MCF 10A (cell line): Measurements from ENCODE around the gene PRPF39. TPM values are rescaled to one million over a fixed set of nuclear protein-coding genes. Genes with fewer than 3 reads are reported as not detected.

Experiments
- BruUV-seq: library from RNA; stranded (reverse); fragments of 400-500 nt; replicated peaks from 2 replicates; lab custom pipeline; 2021; lab: Mats Ljungman, UMichigan
- CTCF ChIA-PET: fragments of 300-600 bp; sonication (Branson Sonifier 250); formaldehyde crosslinking; extraction: SDS; loops from one replicate; lab custom pipeline; 2021; ENCODE audit warnings: antibody characterized with exemption, inconsistent platforms; lab: Yijun Ruan, JAX
- POLR2A ChIA-PET: fragments of 300-600, 350-650 bp; sonication (Branson Sonifier 250); formaldehyde crosslinking; extraction: SDS; loops from one replicate; lab custom pipeline; 2020; ENCODE audit warnings: antibody characterized with exemption, inconsistent platforms; lab: Yijun Ruan, JAX
- DNase-seq: peaks from one replicate; pipeline ENCODE4 v3.0.0-alpha.2; 2018; ENCODE audit not compliant: unreplicated experiment
- H3K27ac Mint-ChIP-seq: one replicate; pipeline ENCODE4 v1.8.0; 2022; ENCODE audit warnings: mild to moderate bottlenecking, low read depth, mixed read lengths; ENCODE audit not compliant: unreplicated experiment
- H3K27me3 Mint-ChIP-seq: one replicate; pipeline ENCODE4 v1.8.0; 2022; ENCODE audit warnings: mixed read lengths; ENCODE audit not compliant: insufficient read depth, unreplicated experiment
- H3K36me3 Mint-ChIP-seq: one replicate; pipeline ENCODE4 v1.8.0; 2022; ENCODE audit warnings: mild to moderate bottlenecking, moderate library complexity, mixed read lengths; ENCODE audit not compliant: insufficient read depth, unreplicated experiment
- H3K4me1 Mint-ChIP-seq: one replicate; pipeline ENCODE4 v1.8.0; 2022; ENCODE audit warnings: mixed read lengths; ENCODE audit not compliant: insufficient read depth, unreplicated experiment
- H3K4me3 Mint-ChIP-seq: one replicate; pipeline ENCODE4 v1.8.0; 2022; ENCODE audit warnings: mild to moderate bottlenecking, moderate library complexity, mixed read lengths; ENCODE audit not compliant: unreplicated experiment
- H3K9me3 Mint-ChIP-seq: one replicate; pipeline ENCODE4 v1.8.0; 2022; ENCODE audit warnings: mixed read lengths; ENCODE audit not compliant: unreplicated experiment
- intact Hi-C: fragments of 100-400 bp; cut with micrococcal nuclease; formaldehyde crosslinking; loops from 2 replicates; pipeline ENCODE4 v1.14.1; 2022
- total RNA-seq: library from RNA; stranded (reverse); gene quantifications from 2 replicates; pipeline ENCODE4 v1.2.3, GENCODE V29; 2022
- TF ChIP-seq, protein P1 (sequence below): fragments of 200-600 bp; IDR thresholded peaks from one replicate; pipeline ENCODE4 v1.8.0; 2022; ENCODE audit warnings: antibody characterized with exemption, mild to moderate bottlenecking; ENCODE audit not compliant: unreplicated experiment

Gene PRPF39
- total RNA-seq, 1 experiment from 2014 or later, result 41.4 TPM

- intact Hi-C loops, result no loop called here
- CTCF ChIA-PET, result interaction anchor here (0.6 kb wide), 1 partner anchor 125 kb away, joined by 3 read pairs; no protein-coding TSS in a partner anchor
- Mint-ChIP-seq H3K4me3 (no peak overlapping the region), H3K9me3 (no peaks in the 10 kb centered on the region), H3K27ac (no peak overlapping the region), H3K27me3 (no peaks in the 10 kb centered on the region), H3K4me1 (no peaks in the 10 kb centered on the region), H3K36me3 (peaks cover 22% of the 10 kb centered on the region)
- TF ChIP-seq, protein P1, sequence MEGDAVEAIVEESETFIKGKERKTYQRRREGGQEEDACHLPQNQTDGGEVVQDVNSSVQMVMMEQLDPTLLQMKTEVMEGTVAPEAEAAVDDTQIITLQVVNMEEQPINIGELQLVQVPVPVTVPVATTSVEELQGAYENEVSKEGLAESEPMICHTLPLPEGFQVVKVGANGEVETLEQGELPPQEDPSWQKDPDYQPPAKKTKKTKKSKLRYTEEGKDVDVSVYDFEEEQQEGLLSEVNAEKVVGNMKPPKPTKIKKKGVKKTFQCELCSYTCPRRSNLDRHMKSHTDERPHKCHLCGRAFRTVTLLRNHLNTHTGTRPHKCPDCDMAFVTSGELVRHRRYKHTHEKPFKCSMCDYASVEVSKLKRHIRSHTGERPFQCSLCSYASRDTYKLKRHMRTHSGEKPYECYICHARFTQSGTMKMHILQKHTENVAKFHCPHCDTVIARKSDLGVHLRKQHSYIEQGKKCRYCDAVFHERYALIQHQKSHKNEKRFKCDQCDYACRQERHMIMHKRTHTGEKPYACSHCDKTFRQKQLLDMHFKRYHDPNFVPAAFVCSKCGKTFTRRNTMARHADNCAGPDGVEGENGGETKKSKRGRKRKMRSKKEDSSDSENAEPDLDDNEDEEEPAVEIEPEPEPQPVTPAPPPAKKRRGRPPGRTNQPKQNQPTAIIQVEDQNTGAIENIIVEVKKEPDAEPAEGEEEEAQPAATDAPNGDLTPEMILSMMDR, result no peak
- DNase-seq, result no peak
- BruUV-seq, result no TSS peak
- POLR2A ChIA-PET, result interaction anchor here (1.1 kb wide), 1 partner anchor 10 kb away, joined by 4 read pairs; no protein-coding TSS in a partner anchor
Measured at GRCh38 chr14:45038865-45039264, 45.1 kb upstream of the PRPF39 start.

- Mint-ChIP-seq H3K4me1 (no peaks in the 10 kb centered on the region), H3K27ac (no peak overlapping the region), H3K36me3 (peaks cover 20% of the 10 kb centered on the region), H3K27me3 (no peaks in the 10 kb centered on the region), H3K9me3 (no peaks in the 10 kb centered on the region), H3K4me3 (no peak overlapping the region)
- intact Hi-C loops, result no loop called here
- DNase-seq, result no peak
- POLR2A ChIA-PET, result no interaction called here
- TF ChIP-seq, protein P1, result no peak
- CTCF ChIA-PET, result interaction anchor here (0.6 kb wide), 1 partner anchor 126 kb away, joined by 3 read pairs; no protein-coding TSS in a partner anchor
- BruUV-seq, result no TSS peak
Measured at GRCh38 chr14:45039390-45039789, 44.5 kb upstream of the PRPF39 start.

DNA sequence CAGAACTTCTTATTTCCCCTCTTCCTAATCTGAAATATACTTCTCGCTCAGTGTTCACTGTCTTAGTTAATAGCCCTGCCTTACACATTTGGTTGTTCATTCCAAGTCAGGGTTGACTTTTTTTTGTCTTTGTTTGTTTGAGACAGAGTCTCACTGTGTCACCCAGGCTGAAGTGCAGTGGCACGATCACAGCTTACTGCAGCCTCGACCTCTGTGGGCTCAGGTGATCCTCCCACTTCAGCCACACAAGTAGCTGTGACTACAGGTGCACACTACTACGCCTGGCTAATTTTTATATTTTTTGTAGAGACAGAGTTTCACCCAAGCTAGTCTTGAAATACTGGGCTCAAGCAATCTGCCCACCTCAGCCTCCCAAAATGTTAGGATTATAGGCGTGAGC lies 42.3 kb upstream of the PRPF39 start:
- DNase-seq, result no peak
- ChIA-PET POLR2A (no interaction called here), CTCF (interaction anchor here (0.7 to 1.5 kb wide), 3 partner anchors 9 to 176 kb away, joined by 3 to 5 read pairs (median 3); no protein-coding TSS in a partner anchor)
- Mint-ChIP-seq H3K36me3 (peaks cover 28% of the 10 kb centered on the region), H3K27me3 (no peaks in the 10 kb centered on the region), H3K4me1 (no peaks in the 10 kb centered on the region), H3K9me3 (no peaks in the 10 kb centered on the region), H3K27ac (no peak overlapping the region), H3K4me3 (no peak overlapping the region)
- intact Hi-C loops, result no loop called here
- TF ChIP-seq, protein P1, result no peak
- no TSS peak for BruUV-seq

DNA sequence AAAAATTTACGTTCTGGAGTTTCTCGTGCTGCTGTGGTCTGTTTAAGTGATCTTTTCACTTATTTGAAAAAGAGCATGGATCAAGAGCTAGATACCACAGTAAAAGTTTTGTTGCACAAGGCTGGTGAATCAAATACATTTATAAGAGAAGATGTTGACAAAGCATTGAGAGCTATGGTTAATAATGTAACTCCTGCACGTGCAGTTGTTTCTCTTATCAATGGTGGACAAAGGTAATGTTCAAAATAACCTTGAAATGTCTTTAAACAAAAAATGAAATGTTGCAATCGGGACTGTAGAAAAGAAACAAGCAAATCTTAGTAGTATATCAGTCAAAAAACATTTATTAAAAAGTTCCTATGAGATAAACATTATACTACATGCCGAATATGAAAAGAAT lies 39.3 kb upstream of the PRPF39 start:
- POLR2A ChIA-PET, result interaction anchor here (0.6 kb wide), 2 partner anchors 53 to 208 kb away, joined by 3 read pairs; no protein-coding TSS in a partner anchor

More for the DNA sequence above, 39.3 kb upstream of the PRPF39 start:
- Mint-ChIP-seq H3K4me3 (no peak overlapping the region), H3K9me3 (no peaks in the 10 kb centered on the region), H3K27ac (no peak overlapping the region), H3K36me3 (peaks cover 51% of the 10 kb centered on the region), H3K27me3 (no peaks in the 10 kb centered on the region), H3K4me1 (no peaks in the 10 kb centered on the region)
- DNase-seq, result no peak
- CTCF ChIA-PET, result interaction anchor here (0.6 to 1.2 kb wide), 3 partner anchors 13 to 1104 kb away, joined by 3 read pairs; no protein-coding TSS in a partner anchor
- no TSS peak for BruUV-seq
- TF ChIP-seq, protein P1, result no peak
- intact Hi-C loops, result no loop called here
